GM12878 (cell line): ENCODE results near the gene MAP1A. TPM values are rescaled to one million over a fixed set of nuclear protein-coding genes. Genes with fewer than 3 reads are reported as not detected.

Experiments
- ATAC-seq: fragments of 200-7000 bp; cut with Tn5 transposase; 3 replicates; pipeline ENCODE4 v1.9.1; 2020; ENCODE audit warnings: mild to moderate bottlenecking, moderate library complexity
- BruUV-seq: library from RNA; stranded (reverse); fragments of 400-500 nt; replicated peaks from 2 replicates; lab custom pipeline; 2021; lab: Mats Ljungman, UMichigan
- CTCF ChIA-PET: fragments of 300-600 bp; sonication (Branson Sonifier 250); formaldehyde crosslinking; extraction: SDS; loops from one replicate; lab custom pipeline; 2021; ENCODE audit warnings: inconsistent platforms; lab: Yijun Ruan, JAX
- POLR2A ChIA-PET: fragments of 350-600 bp; formaldehyde crosslinking; extraction: SDS; loops from one replicate; lab custom pipeline; 2021; ENCODE audit warnings: inconsistent platforms; lab: Charles Lee
- RAD21 ChIA-PET: fragments of 300-600 bp; sonication (Branson Sonifier 250); formaldehyde crosslinking; loops from one replicate; lab custom pipeline; 2023; ENCODE audit warnings: antibody characterized with exemption; ENCODE audit not compliant: unreplicated experiment; lab: Charles Lee
- SMC1A ChIA-PET: fragments of 300-600 bp; sonication (Branson Sonifier 250); formaldehyde crosslinking; loops from one replicate; lab custom pipeline; 2023; ENCODE audit not compliant: unreplicated experiment, uncharacterized antibody; lab: Charles Lee
- DNase-seq: peaks from one replicate; pipeline ENCODE4 v3.0.0-alpha.2; 2011; ENCODE audit warnings: low read depth, low spot score
- FAIRE-seq: peaks from 3 replicates; lab custom pipeline; 2011; peaks lifted over from hg19 to GRCh38; lab: Jason Lieb, UNC
- H2AFZ ChIP-seq: 2 replicates; pipeline ENCODE4 v1.6.0; 2011; ENCODE audit warnings: low read depth, low read length, control low read depth; ENCODE audit not compliant: control insufficient read depth
- H3K27ac ChIP-seq: 2 replicates; pipeline ENCODE4 v1.5.1; 2011; ENCODE audit warnings: control low read depth; ENCODE audit not compliant: control insufficient read depth, insufficient read depth
- H3K27me3 ChIP-seq, 2 experiments: replicated peaks in 1 of 2; 2 replicates each; pipeline versions ENCODE4 v1.6.0 to v1.6.1; 2011; ENCODE audit warnings: low read length in 1 of 2; ENCODE audit not compliant: control insufficient read depth in 2 of 2, insufficient read depth in 2 of 2
- H3K36me3 ChIP-seq, 2 experiments: 2 replicates each; pipeline ENCODE4 v1.5.1; 2011; ENCODE audit warnings: low read length in 1 of 2; ENCODE audit not compliant: control insufficient read depth in 2 of 2, insufficient read depth in 2 of 2
- H3K4me1 ChIP-seq: 2 replicates; pipeline ENCODE4 v1.6.1; 2011; ENCODE audit warnings: mild to moderate bottlenecking, low read length, moderate library complexity, mixed read lengths; ENCODE audit not compliant: control insufficient read depth, insufficient read depth
- H3K4me2 ChIP-seq: 2 replicates; pipeline ENCODE4 v1.6.0; 2011; ENCODE audit warnings: control low read depth; ENCODE audit not compliant: control insufficient read depth, insufficient read depth
- H3K4me3 ChIP-seq: fragments of 200-600 bp; sonication (generic); 2 replicates; pipeline ENCODE4 v1.5.1; 2016
- H3K79me2 ChIP-seq: 2 replicates; pipeline ENCODE4 v1.6.0; 2011; ENCODE audit warnings: low read length; ENCODE audit not compliant: control insufficient read depth, insufficient read depth
- H3K9ac ChIP-seq: 2 replicates; pipeline ENCODE4 v1.8.0; 2011; ENCODE audit warnings: low read length, control low read depth, mixed read lengths; ENCODE audit not compliant: control insufficient read depth, insufficient read depth
- H3K9me3 ChIP-seq: replicated peaks from 3 replicates; pipeline ENCODE4 v1.5.1; 2011; ENCODE audit warnings: mild to moderate bottlenecking, low read length; ENCODE audit not compliant: control insufficient read depth, insufficient read depth
- H4K20me1 ChIP-seq: 2 replicates; pipeline ENCODE4 v1.6.0; 2011; ENCODE audit not compliant: control insufficient read depth, insufficient read depth
- BACH1 ChIP-seq: fragments of 450-650 bp; IDR thresholded peaks from 2 replicates; pipeline ENCODE4 v1.6.1; 2017; ENCODE audit warnings: mild to moderate bottlenecking, borderline replicate concordance
- IRF4 ChIP-seq: IDR thresholded peaks from 2 replicates; pipeline ENCODE4 v1.6.1; 2011; ENCODE audit warnings: low read depth, low read length
- NR2F1 ChIP-seq: fragments of 450-650 bp; conservative IDR thresholded peaks from 2 replicates; pipeline ENCODE4 v1.6.1; 2017; ENCODE audit warnings: mild to moderate bottlenecking
- REST ChIP-seq: IDR thresholded peaks from 2 replicates; pipeline ENCODE4 v1.6.1; 2012; ENCODE audit warnings: mild to moderate bottlenecking, low read depth, low read length
- SIN3A ChIP-seq: IDR thresholded peaks from 2 replicates; pipeline ENCODE4 v1.6.1; 2012; ENCODE audit warnings: low read depth, low read length, improper control_type of control experiment
- SREBF1 ChIP-seq: IDR thresholded peaks from 2 replicates; pipeline ENCODE4 v1.6.1; 2012; ENCODE audit warnings: mild to moderate bottlenecking, low read length
- ZNF274 ChIP-seq: IDR thresholded peaks from one replicate; pipeline ENCODE4 v1.8.0; 2011; ENCODE audit not compliant: insufficient read length, insufficient read depth
- WGBS: methylation state at CpG from one replicate; pipeline ENCODE4 v1.1.6; 2016; ENCODE audit warnings: low lambda C conversion rate; ENCODE audit not compliant: insufficient replicate concordance, insufficient coverage; ENCODE audit errors: missing lambda C conversion rate; 5-methylcytosine and 5-hydroxymethylcytosine counted together
- in situ Hi-C: fragments of 300-500 bp; cut with MboI; formaldehyde crosslinking; loops from 9 replicates; pipeline ENCODE4 v1.14.3; 2018; ENCODE audit warnings: mixed read lengths
- intact Hi-C: fragments of 100-400 bp; cut with micrococcal nuclease; formaldehyde crosslinking; loops from one replicate; pipeline ENCODE4 v1.14.2; 2022; ENCODE audit not compliant: unreplicated experiment
- polyA plus RNA-seq, 11 experiments: library from polyadenylated mRNA; depleted of rRNA in 4 of 11; unstranded in 6 of 11; stranded (reverse) in 5 of 11; fragments of >200 nt; fragmentation: Nextera tagmentation in 4 of 11; fragmentation: Illumina TruSeq in 1 of 11; extraction: Ambion mirVana in 4 of 11; extraction: Trizol in 1 of 11; gene quantifications; 1 replicate in 1 of 11; 2 replicates in 10 of 11; pipeline versions ENCODE4 v1.2.1 to v1.2.3, GENCODE V29; 2011 to 2016; ENCODE audit warnings: inconsistent platforms in 2 of 11, missing spikeins in 2 of 11, low read depth in 1 of 11
- total RNA-seq, 4 experiments: library from RNA; depleted of rRNA in 3 of 4; stranded (reverse); fragments of >200 nt in 3 of 4; fragmentation: Illumina TruSeq in 1 of 4; extraction: Trizol in 1 of 4; gene quantifications; 2 replicates each; pipeline versions ENCODE4 v1.2.1 to v1.2.3, GENCODE V29; 2013 to 2021
- TF ChIP-seq, protein P1 (sequence below): IDR thresholded peaks from 2 replicates; pipeline ENCODE4 v1.6.1; 2011; ENCODE audit warnings: low read depth, low read length, improper control_type of control experiment, borderline replicate concordance
- TF ChIP-seq, protein P2 (sequence below): fragments of 450-650 bp; formaldehyde crosslinking; IDR thresholded peaks from 2 replicates; pipeline ENCODE4 v1.4.0; 2022; ENCODE audit warnings: mild to moderate bottlenecking, moderate library complexity

The MAP1A gene
- total and polyA plus RNA-seq, 10 of the 15 experiments (the other 5 are each of a cell fraction or from before 2014, with no cell fraction given), result under 0.01 to 0.10 (median 0.05) TPM

GRCh38 chr15:43527016-43527801 lies 9.8 kb downstream of the MAP1A start:
- DNase-seq, result no peak
- Histone ChIP-seq H3K9ac (no peak overlapping the region), H3K9me3 (no peaks in the 10 kb centered on the region), H4K20me1 (no peaks in the 10 kb centered on the region), H3K4me1 (no peaks in the 10 kb centered on the region), H3K4me3 (no peak overlapping the region), H3K36me3 (no peaks in the 10 kb centered on the region), H2AFZ (no peak overlapping the region), H3K27me3 (no peaks in the 10 kb centered on the region; a peak in 1 of 4 replicates), H3K27ac (no peak overlapping the region), H3K4me2 (no peak overlapping the region), H3K79me2 (no peaks in the 10 kb centered on the region)
- 33% methylated on average over 8 of the region's 9 CpGs for WGBS
- POLR2A ChIA-PET, result no interaction called here
- intact Hi-C loops, result no loop called here
- in situ Hi-C loops, result no loop called here
- SMC1A ChIA-PET, result no interaction called here
- TF ChIP-seq ZNF274 (no peak), NR2F1 (no peak), SIN3A (no peak), SREBF1 (no peak), BACH1 (no peak), IRF4 (no peak), REST (no peak)
- TF ChIP-seq, protein P1, sequence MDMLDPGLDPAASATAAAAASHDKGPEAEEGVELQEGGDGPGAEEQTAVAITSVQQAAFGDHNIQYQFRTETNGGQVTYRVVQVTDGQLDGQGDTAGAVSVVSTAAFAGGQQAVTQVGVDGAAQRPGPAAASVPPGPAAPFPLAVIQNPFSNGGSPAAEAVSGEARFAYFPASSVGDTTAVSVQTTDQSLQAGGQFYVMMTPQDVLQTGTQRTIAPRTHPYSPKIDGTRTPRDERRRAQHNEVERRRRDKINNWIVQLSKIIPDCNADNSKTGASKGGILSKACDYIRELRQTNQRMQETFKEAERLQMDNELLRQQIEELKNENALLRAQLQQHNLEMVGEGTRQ, result no peak
- TF ChIP-seq, protein P2, sequence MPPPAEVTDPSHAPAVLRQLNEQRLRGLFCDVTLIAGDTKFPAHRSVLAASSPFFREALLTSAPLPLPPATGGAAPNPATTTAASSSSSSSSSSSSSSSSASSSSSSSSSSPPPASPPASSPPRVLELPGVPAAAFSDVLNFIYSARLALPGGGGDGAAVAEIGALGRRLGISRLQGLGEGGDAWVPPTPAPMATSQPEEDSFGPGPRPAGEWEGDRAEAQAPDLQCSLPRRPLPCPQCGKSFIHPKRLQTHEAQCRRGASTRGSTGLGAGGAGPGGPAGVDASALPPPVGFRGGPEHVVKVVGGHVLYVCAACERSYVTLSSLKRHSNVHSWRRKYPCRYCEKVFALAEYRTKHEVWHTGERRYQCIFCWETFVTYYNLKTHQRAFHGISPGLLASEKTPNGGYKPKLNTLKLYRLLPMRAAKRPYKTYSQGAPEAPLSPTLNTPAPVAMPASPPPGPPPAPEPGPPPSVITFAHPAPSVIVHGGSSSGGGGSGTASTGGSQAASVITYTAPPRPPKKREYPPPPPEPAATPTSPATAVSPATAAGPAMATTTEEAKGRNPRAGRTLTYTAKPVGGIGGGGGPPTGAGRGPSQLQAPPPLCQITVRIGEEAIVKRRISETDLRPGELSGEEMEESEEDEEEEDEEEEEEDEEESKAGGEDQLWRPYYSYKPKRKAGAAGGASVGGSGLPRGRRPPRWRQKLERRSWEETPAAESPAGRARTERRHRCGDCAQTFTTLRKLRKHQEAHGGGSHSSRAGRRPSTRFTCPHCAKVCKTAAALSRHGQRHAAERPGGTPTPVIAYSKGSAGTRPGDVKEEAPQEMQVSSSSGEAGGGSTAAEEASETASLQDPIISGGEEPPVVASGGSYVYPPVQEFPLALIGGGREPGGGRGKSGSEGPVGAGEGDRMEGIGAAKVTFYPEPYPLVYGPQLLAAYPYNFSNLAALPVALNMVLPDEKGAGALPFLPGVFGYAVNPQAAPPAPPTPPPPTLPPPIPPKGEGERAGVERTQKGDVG (CRISPR knock-in tag), result no peak
- CTCF ChIA-PET, result no interaction called here
- FAIRE-seq, result no peak
- RAD21 ChIA-PET, result no interaction called here
- ATAC-seq, result no peak
- BruUV-seq, result no TSS peak
